ENCODE data around the gene CEP70.
"Not testable (repeated sequence)": the region's sequence is repeated elsewhere in the genome, so short reads cannot be mapped to it uniquely, and the experiment has no call there.

DNA sequence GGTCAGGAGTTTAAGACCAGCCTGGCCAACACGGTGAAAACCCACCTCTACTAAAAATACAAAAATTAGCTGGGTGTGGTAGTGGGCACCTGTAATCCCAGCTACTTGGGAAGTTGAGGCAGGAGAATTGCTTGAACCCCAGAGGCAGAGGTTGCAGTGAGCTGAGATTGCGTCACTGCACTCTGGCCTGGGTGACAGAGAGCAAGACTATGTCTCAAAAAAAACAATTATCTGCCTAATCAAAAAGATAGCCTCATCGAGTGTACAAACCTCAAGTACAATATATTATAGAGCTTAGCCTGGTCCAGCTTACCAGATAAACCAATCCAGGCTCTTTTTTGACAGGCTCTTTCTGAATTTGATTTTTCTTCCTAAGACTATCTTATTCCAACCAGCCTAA is 98.4 kb downstream of the CEP70 start:
- not testable (repeated sequence) for TF ChIP-seq CTCF (IDR thresholded peaks at IDR 0.05); EP300 (IDR thresholded peaks at IDR 0.05); TP53 (CRISPR knock-in tag; IDR thresholded peaks at IDR 0.05); SMC3 (IDR thresholded peaks at IDR 0.05); POLR2A (IDR thresholded peaks at IDR 0.05; ENCODE audit: low read length)
- TF ChIP-seq, protein P1, sequence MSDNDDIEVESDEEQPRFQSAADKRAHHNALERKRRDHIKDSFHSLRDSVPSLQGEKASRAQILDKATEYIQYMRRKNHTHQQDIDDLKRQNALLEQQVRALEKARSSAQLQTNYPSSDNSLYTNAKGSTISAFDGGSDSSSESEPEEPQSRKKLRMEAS (IDR thresholded peaks at IDR 0.05): not testable (repeated sequence)
